GM21423 (cell line): ENCODE data around the gene GP9.
"Not testable (repeated sequence)": the region's sequence is repeated elsewhere in the genome, so short reads cannot be mapped to it uniquely, and the experiment has no call there.

Experiments
- ATAC-seq: cut with Tn5 transposase; IDR thresholded peaks from one replicate; pipeline ENCODE4 v1.9.1; 2021; ENCODE audit warnings: mild to moderate bottlenecking, moderate library complexity; ENCODE audit not compliant: unreplicated experiment

GP9 gene

GRCh38 chr3:129106866-129107565 lies 46.4 kb downstream of the GP9 start:
- ATAC-seq, result no peak

GRCh38 chr3:129107793-129108192 lies 47.2 kb downstream of the GP9 start:
- ATAC-seq, result no peak

GRCh38 chr3:129111076-129111780 lies 50.6 kb downstream of the GP9 start:
- ATAC-seq, result not testable (repeated sequence)
